Left colon (tissue), 2 donors: ENCODE results near the gene PARD3B. TPM values are rescaled to one million over a fixed set of nuclear protein-coding genes. Genes with fewer than 3 reads are reported as not detected.
"Not testable (repeated sequence)": the region's sequence is repeated elsewhere in the genome, so short reads cannot be mapped to it uniquely, and the experiment has no call there.

Experiments
- ATAC-seq: fragments of 200-7000 bp; cut with Tn5 transposase; one replicate; pipeline ENCODE4 v1.9.1; 2020; ENCODE audit warnings: mild to moderate bottlenecking, moderate library complexity
- DNase-seq, 2 donors: peaks; one replicate each; pipeline ENCODE4 v3.0.0-alpha.2; 2020
- intact Hi-C, 2 donors: fragments of 100-400 bp; cut with DNase I in 1 of 2; cut with micrococcal nuclease in 1 of 2; formaldehyde crosslinking; loops; one replicate each; pipeline versions ENCODE4 v1.11.2 to v1.14.0; 2022; cut with DNase I, micrococcal nuclease
- total RNA-seq, 2 donors: library from RNA; stranded (reverse); fragmentation: NEBNext Ultra II Directional; extraction: Animal tissue kit (Norgen Biotek cat#: 25700); gene quantifications; one replicate each; pipeline ENCODE4 v1.2.1, GENCODE V29; 2021
- donor health status: DM: no; HTN: no; CAD: no.
- donor health status: DM: yes; HTN: yes; CAD: no.

PARD3B gene
- total RNA-seq, 2 donors from 2014 or later, result 28.3 to 30.5 TPM

- DNase-seq, ATAC-seq, intact Hi-C loops: not testable (repeated sequence)
Measured at GRCh38 chr2:205493528-205493927, 948.3 kb downstream of the PARD3B start.

GRCh38 chr2:205494537-205495235 lies 949.4 kb downstream of the PARD3B start:
- ATAC-seq, result no peak
- intact Hi-C loops, result no loop called here
- DNase-seq, result no peak

GRCh38 chr2:205495819-205496218 lies 950.5 kb downstream of the PARD3B start:
- intact Hi-C loops, result no loop called here
- DNase-seq (no peak), ATAC-seq (no peak)

- DNase-seq (no peak), ATAC-seq (no peak)
- intact Hi-C loops, result no loop called here
Measured at GRCh38 chr2:205496370-205496769, 951.1 kb downstream of the PARD3B start.

GRCh38 chr2:205496772-205497171 lies 951.5 kb downstream of the PARD3B start:
- ATAC-seq (no peak), DNase-seq (no peak)
- intact Hi-C loops, result no loop called here

GRCh38 chr2:205499006-205499405 lies 953.7 kb downstream of the PARD3B start:
- ATAC-seq, result peak; percentile 83
- DNase-seq, result no peak
- intact Hi-C loops, result no loop called here

- ATAC-seq (no peak), DNase-seq (no peak)
- intact Hi-C loops, result no loop called here
Measured at GRCh38 chr2:205500065-205500464, 954.8 kb downstream of the PARD3B start.

- ATAC-seq (no peak), DNase-seq (no peak)
- intact Hi-C loops, result no loop called here
Measured at GRCh38 chr2:205500951-205501350, 955.7 kb downstream of the PARD3B start.

GRCh38 chr2:205501826-205502225 lies 956.6 kb downstream of the PARD3B start:
- intact Hi-C loops, result no loop called here
- ATAC-seq, result no peak

GRCh38 chr2:205505371-205505770 lies 960.1 kb downstream of the PARD3B start:
- no peak for DNase-seq

More at GRCh38 chr2:205501826-205502225, 956.6 kb downstream of the PARD3B start:
- DNase-seq, result no peak

GRCh38 chr2:205509655-205510054 lies 964.4 kb downstream of the PARD3B start:
- ATAC-seq (no peak), DNase-seq (no peak)
- intact Hi-C loops, result no loop called here

More at GRCh38 chr2:205505371-205505770, 960.1 kb downstream of the PARD3B start:
- peak; percentile 74 for ATAC-seq
- intact Hi-C loops, result no loop called here

- ATAC-seq (no peak), DNase-seq (no peak)
- intact Hi-C loops, result no loop called here
Measured at GRCh38 chr2:205510345-205510744, 965.1 kb downstream of the PARD3B start.

GRCh38 chr2:205511221-205511620 lies 965.9 kb downstream of the PARD3B start:
- DNase-seq (no peak), ATAC-seq (no peak)
- intact Hi-C loops, result no loop called here

- ATAC-seq, result no peak
- DNase-seq, result no peak
- intact Hi-C loops, result no loop called here
Measured at GRCh38 chr2:205511641-205512040, 966.4 kb downstream of the PARD3B start.

- intact Hi-C loops, result no loop called here
Measured at GRCh38 chr2:205520311-205520710, 975.0 kb downstream of the PARD3B start.

GRCh38 chr2:205524656-205525055 lies 979.4 kb downstream of the PARD3B start:
- intact Hi-C loops, result no loop called here
- ATAC-seq, result peak; percentile 61

More at GRCh38 chr2:205520311-205520710, 975.0 kb downstream of the PARD3B start:
- no peak for ATAC-seq
- DNase-seq, result no peak

GRCh38 chr2:205527801-205528200 lies 982.5 kb downstream of the PARD3B start:
- intact Hi-C loops, result no loop called here
- DNase-seq (no peak), ATAC-seq (no peak)

More at GRCh38 chr2:205524656-205525055, 979.4 kb downstream of the PARD3B start:
- peak in 1 of 2 donors; percentile 19 for DNase-seq

GRCh38 chr2:205531072-205531471 lies 985.8 kb downstream of the PARD3B start:
- DNase-seq (no peak), ATAC-seq (no peak)
- intact Hi-C loops, result no loop called here

- intact Hi-C loops, result no loop called here
- ATAC-seq (no peak), DNase-seq (no peak)
Measured at GRCh38 chr2:205531489-205532148, 986.3 kb downstream of the PARD3B start.

GRCh38 chr2:205535001-205535400 lies 989.7 kb downstream of the PARD3B start:
- intact Hi-C loops, result no loop called here
- ATAC-seq (no peak), DNase-seq (no peak)
